HepG2 (cell line): ENCODE data around the gene SLC44A4. TPM values are rescaled to one million over a fixed set of nuclear protein-coding genes. Genes with fewer than 3 reads are reported as not detected.
A peak's percentile ranks its signal among the peaks of the same experiment; 100 is the strongest.

ENCODE experiments used
- CCDC6 ChIP-seq: sonication (generic); formaldehyde crosslinking; IDR thresholded peaks from 2 replicates; pipeline ENCODE4 v1.8.1; 2022; ENCODE audit warnings: mild to moderate bottlenecking, missing genetic modification reagents, moderate library complexity
- CENPT ChIP-seq: sonication (generic); formaldehyde crosslinking; IDR thresholded peaks from 2 replicates; pipeline ENCODE4 v1.8.0; 2022; ENCODE audit warnings: low read depth, mild to moderate bottlenecking, moderate library complexity, missing genetic modification reagents
- EHMT2 ChIP-seq: fragments of 200-600 bp; sonication (generic); IDR thresholded peaks from 2 replicates; pipeline ENCODE4 v1.7.0; 2017; ENCODE audit warnings: antibody characterized with exemption, low read depth, low read length, borderline replicate concordance
- GATAD2A ChIP-seq: IDR thresholded peaks from 2 replicates; pipeline ENCODE4 v1.6.1; 2016
- HDAC1 ChIP-seq: sonication (generic); formaldehyde crosslinking; IDR thresholded peaks from 2 replicates; pipeline ENCODE4 v1.5.1; 2020; ENCODE audit warnings: mild to moderate bottlenecking, missing genetic modification reagents
- HMGXB3 ChIP-seq: sonication (generic); formaldehyde crosslinking; IDR thresholded peaks from 2 replicates; pipeline ENCODE4 v1.4.0; 2020; ENCODE audit warnings: missing genetic modification reagents, borderline replicate concordance
- HNRNPUL1 ChIP-seq: fragments of 200-400 bp; formaldehyde crosslinking; IDR thresholded peaks from 2 replicates; pipeline ENCODE4 v1.6.1; 2017; ENCODE audit warnings: low read depth, mild to moderate bottlenecking, low read length, moderate library complexity
- HOXA3 ChIP-seq: sonication (generic); formaldehyde crosslinking; IDR thresholded peaks from 2 replicates; pipeline ENCODE4 v1.5.0; 2020; ENCODE audit warnings: missing genetic modification reagents
- KAT7 ChIP-seq: IDR thresholded peaks from 2 replicates; pipeline ENCODE4 v1.6.1; 2018; ENCODE audit warnings: borderline replicate concordance, missing compliant biosample characterization
- KDM5B ChIP-seq: sonication (generic); formaldehyde crosslinking; IDR thresholded peaks from 2 replicates; pipeline ENCODE4 v1.4.0; 2020; ENCODE audit warnings: missing genetic modification reagents, mild to moderate bottlenecking, borderline replicate concordance
- MAX ChIP-seq: IDR thresholded peaks from 2 replicates; pipeline ENCODE4 v1.6.1; 2012; ENCODE audit warnings: inconsistent platforms
- MIXL1 ChIP-seq: IDR thresholded peaks from 2 replicates; pipeline ENCODE4 v1.6.1; 2016
- MTA1 ChIP-seq: sonication (generic); formaldehyde crosslinking; IDR thresholded peaks from 2 replicates; pipeline ENCODE4 v1.4.0; 2020; ENCODE audit warnings: missing genetic modification reagents, mild to moderate bottlenecking, borderline replicate concordance
- POLR2AphosphoS5 ChIP-seq: IDR thresholded peaks from 2 replicates; pipeline ENCODE4 v1.6.1; 2012; ENCODE audit warnings: low read depth, low read length
- ZGPAT ChIP-seq: IDR thresholded peaks from 2 replicates; pipeline ENCODE4 v1.6.1; 2016; ENCODE audit warnings: mild to moderate bottlenecking
- ZNF337 ChIP-seq: sonication (generic); formaldehyde crosslinking; IDR thresholded peaks from 2 replicates; pipeline ENCODE4 v1.5.1; 2020; ENCODE audit warnings: missing genetic modification reagents, low read depth, mild to moderate bottlenecking, borderline replicate concordance
- ZNF605 ChIP-seq: sonication (generic); formaldehyde crosslinking; IDR thresholded peaks from 2 replicates; pipeline ENCODE4 v1.8.0; 2022; ENCODE audit warnings: mild to moderate bottlenecking, missing genetic modification reagents
- ZNF713 ChIP-seq: sonication (generic); formaldehyde crosslinking; IDR thresholded peaks from 2 replicates; pipeline ENCODE4 v1.4.0; 2020; ENCODE audit warnings: mild to moderate bottlenecking, missing genetic modification reagents
- ZNF792 ChIP-seq: IDR thresholded peaks from 2 replicates; pipeline ENCODE4 v1.6.1; 2016
- polyA plus RNA-seq, 8 experiments: library from polyadenylated mRNA; depleted of rRNA in 3 of 8; stranded (reverse) in 7 of 8; unstranded in 1 of 8; fragments of >200 nt; fragmentation: Illumina TruSeq in 4 of 8; extraction: Trizol in 4 of 8; gene quantifications; 2 replicates each; pipeline versions ENCODE4 v1.2.1 to v1.2.3, GENCODE V29; 2011 to 2016; ENCODE audit warnings: low read depth in 4 of 8, missing spikeins in 1 of 8, mixed read lengths in 1 of 8; ENCODE audit not compliant: insufficient read depth in 1 of 8
- total RNA-seq, 5 experiments: library from RNA; depleted of rRNA; stranded (reverse); fragments of >200 nt; fragmentation: Illumina TruSeq; extraction: Trizol; gene quantifications; 2 replicates each; pipeline ENCODE4 v1.2.3, GENCODE V29; 2016; ENCODE audit warnings: low read depth in 1 of 5
- TF ChIP-seq, protein P1 (sequence below): sonication (generic); formaldehyde crosslinking; IDR thresholded peaks from 2 replicates; pipeline ENCODE4 v1.9.0; 2021; ENCODE audit warnings: mild to moderate bottlenecking, missing genetic modification reagents

Gene SLC44A4
- total and polyA plus RNA-seq, 2 of the 13 experiments (the other 11 are each of a cell fraction or from before 2014, with no cell fraction given), result 3.5 to 5.9 TPM

DNA sequence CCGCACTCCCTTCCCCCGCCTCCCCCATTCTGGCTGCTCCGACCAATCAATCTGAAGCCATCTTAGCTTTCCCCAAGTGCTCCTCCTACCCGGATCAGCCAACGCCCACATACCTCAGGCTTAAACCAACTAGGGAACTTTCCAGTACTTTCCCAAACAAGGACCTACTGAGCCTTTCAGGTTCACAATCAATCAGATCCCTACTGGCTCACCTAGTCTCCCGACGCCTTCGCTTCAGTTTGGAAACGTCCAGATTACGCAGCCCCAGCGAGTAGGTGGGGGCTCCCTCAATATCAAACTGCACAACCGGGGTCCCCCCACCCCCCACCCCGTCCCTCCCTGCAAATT is 64.1 kb downstream of the SLC44A4 start (continued):
- TF ChIP-seq HMGXB3 (CRISPR knock-in tag) (no peak; the same call in 1 of the 2 replicates), HDAC1 (peak; percentile 43; the same call in 1 of the 2 replicates), POLR2AphosphoS5 (peak; percentile 58), ZGPAT (0 out of 2 replicates have a peak, but pooled peaks have one; percentile 8), CENPT (CRISPR knock-in tag) (no peak), CCDC6 (CRISPR knock-in tag) (no peak), MTA1 (CRISPR knock-in tag) (no peak), HNRNPUL1 (no peak), EHMT2 (no peak), KAT7 (CRISPR knock-in tag) (0 out of 2 replicates have a peak, but pooled peaks have one; percentile 10), ZNF792 (CRISPR knock-in tag) (peak; percentile 24), GATAD2A (CRISPR knock-in tag) (0 out of 2 replicates have a peak, but pooled peaks have one; percentile 12), ZNF605 (CRISPR knock-in tag) (no peak), HOXA3 (CRISPR knock-in tag) (peak; percentile 34; the same call in 1 of the 2 replicates), MAX (no peak), KDM5B (no peak), ZNF337 (CRISPR knock-in tag) (no peak), MIXL1 (CRISPR knock-in tag) (0 out of 2 replicates have a peak, but pooled peaks have one; percentile 34), ZNF713 (CRISPR knock-in tag) (no peak)
- TF ChIP-seq, protein P1, sequence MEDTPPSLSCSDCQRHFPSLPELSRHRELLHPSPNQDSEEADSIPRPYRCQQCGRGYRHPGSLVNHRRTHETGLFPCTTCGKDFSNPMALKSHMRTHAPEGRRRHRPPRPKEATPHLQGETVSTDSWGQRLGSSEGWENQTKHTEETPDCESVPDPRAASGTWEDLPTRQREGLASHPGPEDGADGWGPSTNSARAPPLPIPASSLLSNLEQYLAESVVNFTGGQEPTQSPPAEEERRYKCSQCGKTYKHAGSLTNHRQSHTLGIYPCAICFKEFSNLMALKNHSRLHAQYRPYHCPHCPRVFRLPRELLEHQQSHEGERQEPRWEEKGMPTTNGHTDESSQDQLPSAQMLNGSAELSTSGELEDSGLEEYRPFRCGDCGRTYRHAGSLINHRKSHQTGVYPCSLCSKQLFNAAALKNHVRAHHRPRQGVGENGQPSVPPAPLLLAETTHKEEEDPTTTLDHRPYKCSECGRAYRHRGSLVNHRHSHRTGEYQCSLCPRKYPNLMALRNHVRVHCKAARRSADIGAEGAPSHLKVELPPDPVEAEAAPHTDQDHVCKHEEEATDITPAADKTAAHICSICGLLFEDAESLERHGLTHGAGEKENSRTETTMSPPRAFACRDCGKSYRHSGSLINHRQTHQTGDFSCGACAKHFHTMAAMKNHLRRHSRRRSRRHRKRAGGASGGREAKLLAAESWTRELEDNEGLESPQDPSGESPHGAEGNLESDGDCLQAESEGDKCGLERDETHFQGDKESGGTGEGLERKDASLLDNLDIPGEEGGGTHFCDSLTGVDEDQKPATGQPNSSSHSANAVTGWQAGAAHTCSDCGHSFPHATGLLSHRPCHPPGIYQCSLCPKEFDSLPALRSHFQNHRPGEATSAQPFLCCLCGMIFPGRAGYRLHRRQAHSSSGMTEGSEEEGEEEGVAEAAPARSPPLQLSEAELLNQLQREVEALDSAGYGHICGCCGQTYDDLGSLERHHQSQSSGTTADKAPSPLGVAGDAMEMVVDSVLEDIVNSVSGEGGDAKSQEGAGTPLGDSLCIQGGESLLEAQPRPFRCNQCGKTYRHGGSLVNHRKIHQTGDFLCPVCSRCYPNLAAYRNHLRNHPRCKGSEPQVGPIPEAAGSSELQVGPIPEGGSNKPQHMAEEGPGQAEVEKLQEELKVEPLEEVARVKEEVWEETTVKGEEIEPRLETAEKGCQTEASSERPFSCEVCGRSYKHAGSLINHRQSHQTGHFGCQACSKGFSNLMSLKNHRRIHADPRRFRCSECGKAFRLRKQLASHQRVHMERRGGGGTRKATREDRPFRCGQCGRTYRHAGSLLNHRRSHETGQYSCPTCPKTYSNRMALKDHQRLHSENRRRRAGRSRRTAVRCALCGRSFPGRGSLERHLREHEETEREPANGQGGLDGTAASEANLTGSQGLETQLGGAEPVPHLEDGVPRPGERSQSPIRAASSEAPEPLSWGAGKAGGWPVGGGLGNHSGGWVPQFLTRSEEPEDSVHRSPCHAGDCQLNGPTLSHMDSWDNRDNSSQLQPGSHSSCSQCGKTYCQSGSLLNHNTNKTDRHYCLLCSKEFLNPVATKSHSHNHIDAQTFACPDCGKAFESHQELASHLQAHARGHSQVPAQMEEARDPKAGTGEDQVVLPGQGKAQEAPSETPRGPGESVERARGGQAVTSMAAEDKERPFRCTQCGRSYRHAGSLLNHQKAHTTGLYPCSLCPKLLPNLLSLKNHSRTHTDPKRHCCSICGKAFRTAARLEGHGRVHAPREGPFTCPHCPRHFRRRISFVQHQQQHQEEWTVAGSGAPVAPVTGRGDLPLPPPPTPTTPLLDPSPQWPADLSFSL (CRISPR knock-in tag), result no peak
